GM18873 (cell line): ENCODE data around the gene CLDN20.
A peak's percentile ranks its signal among the peaks of the same experiment; 100 is the strongest.

Experiments
- ATAC-seq: cut with Tn5 transposase; IDR thresholded peaks from one replicate; pipeline ENCODE4 v1.9.1; 2021; ENCODE audit warnings: mild to moderate bottlenecking, moderate library complexity, moderate number of reproducible peaks; ENCODE audit not compliant: unreplicated experiment, low FRiP score

The CLDN20 gene

DNA sequence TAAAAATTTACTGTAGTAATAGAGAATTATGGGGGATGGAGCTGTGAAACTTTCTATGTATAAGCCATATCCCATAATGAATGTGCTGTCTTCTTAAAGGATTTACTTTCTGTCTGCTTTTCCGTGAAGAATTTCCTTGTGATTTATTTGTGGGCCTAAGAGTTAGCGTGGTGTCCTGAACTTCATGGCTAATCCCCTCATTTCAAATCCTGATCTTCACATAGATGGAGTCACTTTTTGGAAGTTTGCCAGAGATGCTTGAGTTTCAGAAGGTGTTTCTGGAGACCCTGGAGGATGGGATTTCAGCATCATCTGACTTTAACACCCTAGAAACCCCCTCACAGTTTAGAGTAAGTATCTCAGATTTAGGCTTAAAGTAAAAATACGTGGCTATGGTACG, 19.4 kb upstream of the CLDN20 start:
- ATAC-seq, result no peak

DNA sequence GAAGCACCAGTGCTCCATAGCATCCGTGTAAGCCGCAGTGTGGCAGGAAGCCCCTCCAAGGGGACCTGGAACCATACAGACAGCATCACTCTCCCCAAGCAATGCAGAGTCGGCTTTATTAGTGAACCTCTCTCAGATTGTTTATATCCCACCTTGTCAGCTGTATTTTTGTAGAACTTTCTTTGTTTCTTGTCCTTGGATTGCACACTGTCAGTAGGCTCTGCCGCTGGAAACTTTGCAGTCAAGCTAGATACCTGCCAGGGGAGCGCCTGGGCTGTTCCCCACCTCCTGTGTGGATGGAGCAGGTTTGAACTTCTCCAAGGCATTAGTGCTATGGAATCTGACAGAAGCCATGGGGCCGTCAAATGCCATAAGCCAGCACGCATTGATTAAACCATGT, 18.6 kb upstream of the CLDN20 start:
- ATAC-seq, result no peak

DNA sequence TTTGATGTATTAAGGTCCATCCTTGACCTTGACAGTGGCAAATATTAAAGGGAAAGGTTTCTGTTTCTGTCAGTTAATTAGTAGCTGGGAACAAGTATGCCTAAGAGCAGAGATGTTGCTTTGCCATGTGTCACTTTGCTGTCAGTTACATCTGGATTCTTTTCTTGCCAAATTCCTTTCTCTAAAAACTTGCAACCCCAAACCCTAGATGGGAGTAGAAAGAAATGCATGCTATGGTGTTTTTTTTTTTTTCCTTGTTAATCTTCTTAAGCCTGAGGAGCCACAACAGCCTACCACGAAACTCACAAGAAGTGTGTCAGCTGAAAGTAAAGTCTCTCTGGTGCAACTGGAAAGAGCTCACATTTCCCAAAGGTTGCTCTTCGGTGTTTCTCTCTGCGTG, 18.0 kb upstream of the CLDN20 start:
- ATAC-seq, result no peak

DNA sequence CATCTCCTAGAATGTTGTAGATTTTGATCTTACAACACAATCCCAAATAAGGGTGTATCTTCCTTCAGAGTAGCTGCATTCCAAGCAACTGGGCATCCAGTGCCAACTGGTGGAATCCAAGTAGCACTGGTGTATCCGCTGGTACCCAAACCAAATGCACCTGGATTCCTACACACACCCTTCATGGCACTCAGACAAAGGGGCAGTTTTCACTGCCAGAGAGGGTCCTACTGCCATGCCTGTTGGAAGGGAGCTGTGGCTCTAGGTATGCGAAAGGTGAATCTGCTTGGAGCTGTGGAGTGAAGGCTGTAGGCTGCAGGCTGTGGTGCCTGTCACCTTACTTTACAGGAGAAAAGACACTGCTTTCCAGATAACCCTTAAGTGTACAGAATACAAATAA, 17.0 kb upstream of the CLDN20 start:
- no peak for ATAC-seq

DNA sequence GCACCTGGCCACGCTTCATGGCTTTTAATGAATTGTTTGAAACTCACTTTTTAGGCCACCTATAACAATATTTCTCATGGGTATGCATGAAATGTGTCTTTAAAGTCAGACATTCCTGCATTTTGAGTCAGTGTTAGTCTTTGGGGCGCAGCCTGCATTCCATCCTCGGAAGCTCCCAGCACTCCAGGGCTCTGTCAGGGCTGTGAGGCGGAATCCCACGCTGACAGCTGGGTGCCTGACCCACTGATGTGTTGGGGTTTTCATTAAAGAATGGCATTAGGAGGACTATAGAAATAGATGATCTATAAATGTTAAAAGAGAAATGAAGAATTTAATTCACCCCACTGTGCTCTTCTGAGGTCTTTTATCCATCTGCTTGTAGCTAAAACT, 16.2 kb upstream of the CLDN20 start:
- ATAC-seq, result no peak

DNA sequence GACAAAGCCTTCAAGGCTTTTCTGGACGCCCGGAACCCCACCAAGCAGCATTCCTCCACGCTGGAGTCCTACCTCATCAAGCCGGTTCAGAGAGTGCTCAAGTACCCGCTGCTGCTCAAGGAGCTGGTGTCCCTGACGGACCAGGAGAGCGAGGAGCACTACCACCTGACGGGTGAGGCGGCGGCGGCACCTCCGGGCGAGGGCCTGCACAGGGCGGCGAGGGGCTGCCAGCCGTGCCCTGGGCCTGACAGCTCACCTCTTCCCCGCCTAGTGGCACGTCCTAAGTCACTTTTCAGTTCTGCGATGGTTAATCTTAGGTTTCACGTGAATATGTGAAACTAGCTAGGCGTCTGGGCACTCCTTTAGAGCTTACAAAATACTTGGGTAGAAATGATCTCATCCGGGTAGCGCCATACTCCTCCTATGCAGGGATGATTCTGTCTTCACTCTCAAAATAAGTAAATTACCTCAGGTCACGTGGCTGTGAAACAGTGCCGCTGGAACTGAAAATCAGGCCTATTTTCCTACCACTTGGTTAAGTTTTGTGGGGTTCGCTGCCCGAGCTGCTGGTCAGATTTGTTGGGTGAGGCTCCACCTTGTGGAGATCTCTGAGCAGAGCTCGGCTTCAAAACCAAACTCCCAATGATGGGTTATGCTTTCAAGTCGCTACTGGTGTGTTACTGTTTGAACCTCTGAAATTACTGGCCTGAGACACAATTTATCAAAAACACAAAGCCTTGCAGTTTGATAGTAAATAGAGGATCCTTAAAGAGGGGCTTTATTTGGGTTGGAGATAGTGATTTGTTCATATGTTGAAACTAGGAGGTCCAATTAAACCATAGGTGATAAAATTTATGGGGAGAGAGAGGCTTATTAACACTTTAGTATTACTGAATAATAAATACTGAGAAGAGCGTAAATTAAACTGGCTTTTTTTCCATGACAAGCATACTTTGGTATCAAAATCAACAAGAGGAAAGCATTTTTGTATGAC, 15.5 kb upstream of the CLDN20 start:
- no peak for ATAC-seq

DNA sequence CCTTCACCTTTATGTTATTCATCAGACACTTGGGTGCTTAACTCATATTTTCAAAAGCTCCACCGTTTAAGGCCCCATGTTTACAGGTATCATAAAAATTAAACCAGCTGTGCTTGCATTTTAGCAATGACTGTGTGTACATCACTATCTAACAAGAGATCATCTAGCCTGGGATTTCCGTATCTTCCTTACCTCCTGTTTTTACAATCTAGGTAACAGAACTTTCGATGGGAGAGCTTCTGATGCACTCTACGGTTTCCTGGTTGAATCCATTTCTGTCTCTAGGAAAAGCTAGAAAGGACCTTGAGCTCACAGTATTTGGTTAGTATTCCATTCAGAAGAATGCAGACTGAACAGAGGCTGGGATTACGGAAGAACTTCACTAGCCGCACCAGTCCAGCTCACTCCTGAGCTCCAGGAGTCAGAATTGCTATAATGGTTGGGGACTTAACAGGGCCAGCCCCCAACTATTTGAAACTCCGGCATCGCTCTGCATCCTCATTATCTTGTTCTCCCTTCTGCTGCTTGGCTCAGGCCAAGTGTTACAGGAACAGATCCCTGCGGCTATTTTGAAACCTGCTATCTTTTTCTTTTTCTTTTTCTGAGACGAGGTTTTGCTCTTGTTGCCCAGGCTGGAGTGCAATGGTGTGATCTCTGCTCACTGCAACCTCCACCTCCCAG, 13.0 kb upstream of the CLDN20 start:
- no peak for ATAC-seq

DNA sequence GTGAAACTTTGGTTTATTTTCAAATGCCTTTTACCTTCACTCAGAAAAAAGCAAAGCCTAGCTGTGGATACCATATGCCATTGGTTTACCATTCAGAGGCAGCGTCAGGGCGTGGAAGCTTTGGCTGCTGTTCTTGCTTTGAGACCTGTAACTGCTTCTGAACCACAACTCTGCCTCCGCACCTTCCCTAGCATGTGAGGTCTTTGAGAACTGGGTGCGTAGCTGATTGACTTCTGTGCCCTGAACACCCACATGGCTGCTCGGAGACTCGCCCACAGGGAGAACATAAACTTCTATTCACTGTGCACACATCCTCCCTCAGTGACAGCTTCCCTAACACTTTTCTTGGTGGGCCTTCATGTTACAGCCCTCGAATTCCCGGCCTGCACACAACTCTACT, 11.2 kb upstream of the CLDN20 start:
- no peak for ATAC-seq

DNA sequence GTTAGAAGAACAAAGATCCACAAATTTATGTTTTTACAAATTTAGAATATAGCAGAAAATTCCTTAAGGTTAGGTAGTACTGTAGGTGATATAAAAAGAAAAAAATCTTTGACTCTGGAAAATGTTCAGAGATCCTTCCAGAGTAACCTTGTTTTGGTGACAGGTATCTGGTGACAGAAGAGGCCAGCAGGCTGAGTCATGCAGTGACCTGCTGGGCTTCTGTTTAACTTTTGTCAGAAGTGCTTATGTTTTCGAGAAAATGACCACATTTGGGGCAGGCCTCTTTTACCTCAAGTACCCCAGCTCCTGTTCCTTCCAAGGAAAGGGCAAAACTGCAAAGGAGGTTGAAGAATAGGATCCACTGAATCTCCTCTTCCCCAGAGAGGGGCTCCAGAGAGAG, 10.5 kb upstream of the CLDN20 start:
- no peak for ATAC-seq

DNA sequence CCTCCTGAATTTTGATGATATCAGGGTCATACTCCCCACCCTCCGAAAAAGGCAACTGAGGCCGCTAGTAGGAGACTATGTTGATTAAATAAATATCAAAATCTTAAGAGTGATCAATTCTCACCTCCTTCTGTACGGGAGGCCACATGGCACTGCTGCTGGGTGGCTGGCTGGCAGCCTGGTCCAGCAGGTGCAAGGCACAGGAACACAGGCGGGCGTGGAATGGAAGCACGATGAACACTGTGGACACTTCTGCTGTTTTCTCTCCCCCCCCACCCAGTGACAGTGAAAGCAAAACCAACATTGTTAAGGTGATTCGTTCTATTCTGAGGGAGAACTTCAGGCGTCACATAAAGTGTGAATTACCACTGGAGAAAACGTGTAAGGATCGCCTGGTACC, 9.7 kb upstream of the CLDN20 start:
- no peak for ATAC-seq

DNA sequence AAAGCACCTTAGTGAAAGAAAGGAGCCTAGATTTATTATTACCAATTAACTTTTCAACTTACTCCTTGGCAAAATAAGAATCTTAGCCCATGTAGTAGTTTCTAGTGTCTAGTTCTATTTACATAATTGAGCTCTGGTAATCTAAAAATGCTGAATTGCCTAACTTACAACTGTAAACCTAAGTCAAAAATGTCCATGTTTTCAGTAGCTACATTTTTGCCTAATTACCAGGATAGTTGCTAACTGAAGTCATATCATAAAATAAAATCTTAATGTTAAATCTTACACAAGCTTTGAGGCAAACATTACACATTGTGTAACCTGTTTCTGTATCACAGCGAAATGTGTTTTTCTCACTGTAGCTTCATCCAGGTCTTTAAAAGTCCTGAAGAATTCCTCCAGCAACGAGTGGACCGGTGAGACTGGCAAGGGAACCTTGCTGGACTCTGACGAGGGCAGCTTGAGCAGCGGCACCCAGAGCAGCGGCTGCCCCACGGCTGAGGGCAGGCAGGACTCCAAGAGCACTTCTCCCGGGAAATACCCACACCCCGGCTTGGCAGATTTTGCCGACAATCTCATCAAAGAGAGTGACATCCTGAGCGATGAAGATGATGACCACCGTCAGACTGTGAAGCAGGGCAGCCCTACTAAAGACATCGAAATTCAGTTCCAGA, 7.6 kb upstream of the CLDN20 start:
- no peak for ATAC-seq

DNA sequence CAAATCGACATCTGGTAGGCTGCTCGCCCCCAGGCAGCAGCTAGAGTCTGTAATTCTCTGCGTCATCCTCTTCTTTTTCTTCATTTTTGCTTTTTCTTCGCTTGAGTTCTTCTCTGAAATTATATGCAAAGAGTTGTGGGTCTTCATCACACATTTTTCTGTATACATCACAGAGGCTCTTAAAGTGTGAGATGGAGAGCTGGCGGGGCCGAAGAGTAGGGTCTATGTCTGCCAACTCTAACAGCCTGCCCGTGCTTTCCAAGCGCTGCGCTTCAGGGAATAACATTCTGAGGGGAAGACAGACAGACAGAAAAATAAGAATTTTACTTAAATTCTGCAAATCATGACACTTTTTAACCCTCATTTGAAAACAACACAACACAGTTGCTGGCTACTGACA, 6.0 kb upstream of the CLDN20 start:
- ATAC-seq, result no peak

DNA sequence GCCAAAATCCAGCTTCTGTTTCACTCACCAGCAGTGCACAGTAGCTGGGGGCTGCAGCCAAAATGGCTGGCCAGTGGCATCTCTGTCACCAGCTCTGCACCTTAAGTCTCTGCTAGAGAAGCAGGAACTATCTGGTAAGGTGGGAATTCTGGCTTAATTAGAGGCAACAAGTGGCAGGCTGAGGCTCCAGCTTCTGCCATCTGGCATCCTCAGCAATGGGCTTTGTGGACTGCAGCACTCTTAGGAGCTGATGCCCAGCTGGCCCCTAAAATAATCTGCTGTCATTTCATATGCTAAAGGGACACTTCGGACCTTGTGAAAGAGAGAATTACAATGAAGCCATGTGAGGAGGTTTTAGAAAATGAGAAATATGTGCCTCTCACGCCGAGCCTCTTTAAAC, 4.6 kb upstream of the CLDN20 start:
- no peak for ATAC-seq

DNA sequence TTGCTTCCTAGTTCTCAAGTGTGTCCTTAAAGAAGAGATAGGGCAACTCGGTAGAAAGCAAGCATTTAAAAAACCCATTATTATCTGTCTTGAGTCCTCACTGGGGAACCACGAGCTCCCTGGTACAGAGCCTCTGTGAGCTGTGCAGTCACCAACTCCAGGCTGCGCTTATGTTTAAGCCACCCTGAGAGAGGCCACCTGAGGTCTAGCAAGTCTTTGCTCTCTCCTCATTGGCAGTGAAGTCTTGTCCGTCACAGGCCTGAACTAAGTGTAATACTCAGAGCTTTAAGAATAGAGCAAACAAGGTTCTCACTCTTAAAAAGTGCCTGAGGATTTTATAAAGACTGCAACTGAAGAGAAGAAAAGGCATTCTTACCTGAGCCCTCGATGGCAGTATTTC, 3.9 kb upstream of the CLDN20 start:
- no peak for ATAC-seq

DNA sequence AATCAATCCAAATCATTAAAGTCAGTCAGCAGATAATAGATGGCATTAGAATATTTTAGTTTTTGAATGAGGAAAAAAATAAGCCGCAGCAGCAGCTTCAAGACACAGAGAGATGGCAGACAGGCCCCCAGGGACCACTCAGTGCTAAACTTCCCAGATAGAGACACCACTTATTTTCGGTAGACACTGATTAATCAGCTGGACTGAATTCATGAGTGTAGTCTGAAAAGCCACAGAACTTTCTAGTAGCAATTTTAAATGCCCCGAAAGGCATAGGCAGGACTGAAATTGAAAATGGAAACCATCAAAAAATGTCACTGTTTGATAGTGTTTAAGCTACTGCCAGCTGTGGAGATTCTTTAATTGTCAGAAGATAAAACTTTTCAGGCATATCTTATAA, 3.1 kb upstream of the CLDN20 start:
- ATAC-seq, result peak; percentile 69

DNA sequence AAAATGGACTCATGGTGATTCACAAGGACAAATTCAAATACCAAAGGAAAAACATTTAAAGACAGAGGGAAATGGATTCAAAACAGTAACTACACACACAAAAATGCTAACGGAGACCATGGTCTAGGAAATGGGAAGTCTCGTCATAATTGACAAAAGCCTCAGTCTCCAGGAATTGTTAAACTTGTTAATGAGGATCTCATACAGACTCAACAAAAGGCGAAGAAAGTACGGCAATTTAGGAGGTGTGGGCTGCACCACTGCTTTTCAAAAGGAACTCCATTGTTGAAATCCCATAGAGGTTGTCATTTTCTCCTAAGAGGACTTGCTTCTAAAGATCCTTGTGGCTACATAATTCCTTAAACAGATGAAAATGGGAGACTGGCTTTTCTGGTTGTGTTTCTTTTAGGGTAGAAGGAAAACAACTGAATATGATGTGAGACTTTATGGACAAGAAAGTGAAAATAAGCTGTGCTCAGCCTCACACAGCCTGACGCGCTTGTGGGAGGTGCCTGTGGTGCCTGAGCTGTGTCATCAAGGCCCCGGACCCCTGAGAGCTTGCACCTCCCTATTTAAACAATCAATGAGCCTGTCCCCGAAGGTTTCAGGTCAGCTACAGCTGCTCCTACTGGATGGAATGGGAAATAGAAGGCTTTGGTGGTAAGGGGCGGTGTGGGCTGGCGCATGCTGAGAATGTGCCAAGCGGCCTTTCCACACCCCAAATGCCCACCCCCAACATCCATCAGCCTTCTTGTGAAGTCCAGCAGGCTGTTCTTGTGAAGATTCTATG, 2.5 kb upstream of the CLDN20 start:
- no peak for ATAC-seq

DNA sequence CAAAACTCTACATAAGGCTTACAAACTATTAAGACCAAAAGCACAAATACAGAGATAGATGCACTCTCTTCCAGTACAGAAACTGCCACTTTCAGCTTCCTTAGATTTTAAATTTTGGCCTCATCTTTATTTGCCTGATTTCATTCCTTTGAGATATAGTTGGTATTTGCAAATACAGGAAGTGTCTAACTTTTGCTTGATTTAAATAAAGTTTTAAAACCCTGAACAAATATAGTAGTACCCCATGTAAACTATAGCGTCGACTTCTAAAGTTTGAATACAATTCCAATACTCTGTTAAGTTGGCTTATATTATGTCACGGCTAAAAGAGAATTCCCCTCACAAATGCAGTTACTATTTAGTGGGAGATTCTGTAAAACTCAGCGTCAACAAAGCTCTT, 1.2 kb upstream of the CLDN20 start:
- no peak for ATAC-seq

DNA sequence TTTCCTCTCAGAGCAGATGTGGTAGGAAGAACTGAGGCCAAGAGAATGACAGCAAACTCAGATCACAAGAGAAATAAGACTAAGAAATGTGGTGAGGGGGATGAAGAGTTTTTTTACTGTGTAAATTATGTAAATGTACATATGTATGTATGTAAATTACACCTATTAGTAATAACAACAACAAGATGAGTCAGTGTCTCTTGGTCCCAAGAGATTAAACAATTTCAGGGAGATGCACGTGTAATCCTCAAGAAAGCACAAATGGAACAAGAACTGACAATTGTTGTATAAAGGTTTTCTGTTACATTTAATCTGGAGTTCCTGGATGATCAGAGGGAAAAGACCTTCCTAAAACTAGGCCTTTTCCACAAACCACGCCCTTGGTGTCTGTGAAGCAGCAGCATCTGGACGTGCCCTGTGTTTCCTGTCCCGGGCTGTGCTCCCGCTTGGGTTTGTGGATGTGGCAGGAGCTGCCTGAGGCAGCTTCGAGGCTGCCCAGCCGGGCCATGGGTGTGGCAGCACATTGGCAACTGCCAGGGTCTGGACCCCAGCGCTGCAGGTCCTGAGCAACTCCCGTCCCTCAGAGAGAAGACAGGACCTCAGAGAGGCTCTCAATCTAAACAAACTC, 994 bp downstream of the CLDN20 start:
- no peak for ATAC-seq

DNA sequence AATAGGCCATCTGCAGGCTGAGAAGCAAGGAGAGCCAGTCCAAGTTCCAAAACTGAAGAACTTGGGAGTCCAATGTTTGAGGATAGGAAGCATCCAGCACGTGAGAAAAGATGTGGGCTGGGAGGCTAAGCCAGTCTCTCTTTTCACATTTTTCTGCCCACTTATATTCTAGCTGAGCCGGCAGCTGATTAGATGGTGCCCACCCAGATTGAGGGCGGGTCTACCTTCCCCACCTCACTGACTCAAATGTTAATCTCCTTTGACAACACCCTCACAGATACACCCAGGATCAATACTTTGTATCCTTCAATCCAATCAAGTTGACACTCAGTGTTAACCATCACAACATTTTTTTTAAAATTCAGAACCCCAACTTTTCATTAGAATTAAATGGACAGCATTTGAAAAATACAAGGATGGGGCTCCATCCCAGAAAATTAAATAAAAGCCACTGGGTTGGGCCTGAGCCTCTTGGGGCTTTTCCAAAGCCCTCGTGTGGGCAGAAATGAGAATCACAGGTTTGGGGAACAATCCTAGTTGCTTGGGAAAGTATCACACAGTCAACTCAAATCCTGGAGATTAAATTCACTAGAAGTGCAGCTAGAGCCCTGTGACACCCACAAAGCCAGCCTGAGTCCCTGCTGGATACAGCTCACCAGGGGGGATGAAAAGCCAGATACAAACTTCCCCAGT, 2.2 kb downstream of the CLDN20 start:
- ATAC-seq, result no peak

DNA sequence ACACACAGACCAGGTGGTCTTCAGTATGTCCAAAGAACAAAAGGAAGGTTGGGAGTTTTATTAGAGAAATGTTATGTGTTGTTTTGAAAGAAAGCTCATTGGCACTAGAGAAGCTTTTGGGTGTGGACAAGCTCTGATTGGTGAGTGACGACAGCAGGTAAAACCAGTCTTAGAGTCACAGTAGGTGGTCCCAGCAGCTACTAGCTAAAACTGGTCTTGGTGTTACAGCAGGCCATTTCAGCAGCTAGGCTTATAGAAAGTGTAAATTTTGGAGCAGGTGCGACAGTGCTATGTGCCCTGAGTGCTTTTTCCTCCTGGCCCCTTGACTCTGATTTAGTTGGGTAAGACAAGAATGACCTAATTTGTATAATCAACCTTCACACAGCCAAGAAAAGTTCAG, 3.6 kb downstream of the CLDN20 start:
- no peak for ATAC-seq
